HG03378 (cell line): ENCODE data around the gene BAG5.
"Not testable (repeated sequence)": the region's sequence is repeated elsewhere in the genome, so short reads cannot be mapped to it uniquely, and the experiment has no call there.

ENCODE experiments used
- ATAC-seq: cut with Tn5 transposase; IDR thresholded peaks from one replicate; pipeline ENCODE4 v1.9.1; 2021; ENCODE audit warnings: mild to moderate bottlenecking, moderate library complexity; ENCODE audit not compliant: unreplicated experiment

Gene BAG5

GRCh38 chr14:103524002-103524935 lies 38.2 kb downstream of the BAG5 start:
- ATAC-seq = no peak

- no peak for ATAC-seq
Observed at GRCh38 chr14:103523575-103523954, 38.9 kb downstream of the BAG5 start.

GRCh38 chr14:103522649-103523574 lies 39.5 kb downstream of the BAG5 start, which contains the start of gene CKB:
TSS of gene CKB (minus strand) at chr14:103522830. CDS start at chr14:103522493, 337 bp downstream.
- ATAC-seq = no peak

- no peak for ATAC-seq
Observed at GRCh38 chr14:103521951-103522563, 40.4 kb downstream of the BAG5 start.

- no peak for ATAC-seq
Observed at GRCh38 chr14:103521438-103521950, 41.0 kb downstream of the BAG5 start.

GRCh38 chr14:103520657-103521437 lies 41.6 kb downstream of the BAG5 start:
- ATAC-seq = no peak

GRCh38 chr14:103520269-103520656 lies 42.2 kb downstream of the BAG5 start:
- no peak for ATAC-seq

GRCh38 chr14:103519837-103520212 lies 42.6 kb downstream of the BAG5 start:
- ATAC-seq = no peak

GRCh38 chr14:103519043-103519836 lies 43.2 kb downstream of the BAG5 start:
- no peak for ATAC-seq

- no peak for ATAC-seq
Observed at GRCh38 chr14:103518422-103519042, 43.9 kb downstream of the BAG5 start.

GRCh38 chr14:103517721-103518421 lies 44.6 kb downstream of the BAG5 start:
- ATAC-seq = no peak

GRCh38 chr14:103517174-103517566 lies 45.3 kb downstream of the BAG5 start:
- no peak for ATAC-seq

GRCh38 chr14:103516426-103517173 lies 45.9 kb downstream of the BAG5 start:
- ATAC-seq = no peak

- no peak for ATAC-seq
Observed at GRCh38 chr14:103514596-103515421, 47.6 kb downstream of the BAG5 start.

- ATAC-seq = no peak
Observed at GRCh38 chr14:103512701-103513611, 49.5 kb downstream of the BAG5 start.

- ATAC-seq = not testable (repeated sequence)
Observed at GRCh38 chr14:103512180-103512579, 50.3 kb downstream of the BAG5 start.
